BE2C (cell line): ENCODE data around the gene FKBP5.

Source experiments
- DNase-seq: peaks from one replicate; pipeline ENCODE4 v3.0.0-alpha.2; 2020
- H3K27me3 ChIP-seq: fragments of 250-450 bp; sonication (Bioruptor Pico); 2 replicates; pipeline ENCODE4 v1.5.1; 2020; ENCODE audit warnings: mild to moderate bottlenecking
- H3K36me3 ChIP-seq: fragments of 250-450 bp; sonication (Bioruptor Pico); 2 replicates; pipeline ENCODE4 v1.5.1; 2020; ENCODE audit warnings: mild to moderate bottlenecking
- H3K4me1 ChIP-seq: fragments of 250-450 bp; sonication (Bioruptor Pico); 2 replicates; pipeline ENCODE4 v1.5.1; 2020
- H3K4me3 ChIP-seq: 2 replicates; pipeline ENCODE4 v1.5.1; 2011; ENCODE audit warnings: low read depth, low read length
- H3K9me3 ChIP-seq: fragments of 250-450 bp; sonication (Bioruptor Pico); 2 replicates; pipeline ENCODE4 v1.5.1; 2020
- CTCF ChIP-seq: IDR thresholded peaks from 2 replicates; pipeline ENCODE4 v1.5.1; 2012; ENCODE audit warnings: mild to moderate bottlenecking, low read depth, low read length

The FKBP5 gene

GRCh38 chr6:35679399-35679798 is 9.3 kb downstream of the FKBP5 start:
- Histone ChIP-seq H3K36me3 (peaks cover 13% of the 10 kb centered on the region), H3K4me3 (no peak overlapping the region), H3K9me3 (no peaks in the 10 kb centered on the region), H3K4me1 (peaks cover 10% of the 10 kb centered on the region), H3K27me3 (no peaks in the 10 kb centered on the region)
- TF ChIP-seq CTCF: no peak
- no peak for DNase-seq

GRCh38 chr6:35678814-35679213 is 9.9 kb downstream of the FKBP5 start:
- no peak for DNase-seq
- no peak for TF ChIP-seq CTCF
- Histone ChIP-seq H3K4me3 (no peak overlapping the region), H3K27me3 (no peaks in the 10 kb centered on the region), H3K4me1 (peaks cover 10% of the 10 kb centered on the region), H3K36me3 (peaks cover 11% of the 10 kb centered on the region), H3K9me3 (no peaks in the 10 kb centered on the region)

- H3K4me1 ChIP-seq: peaks cover 10% of the 10 kb centered on the region
- H3K27me3 ChIP-seq: no peaks in the 10 kb centered on the region
- DNase-seq: no peak
- no peak overlapping the region for H3K4me3 ChIP-seq
- no peak for TF ChIP-seq CTCF
- no peaks in the 10 kb centered on the region for H3K9me3 ChIP-seq
- peaks cover 11% of the 10 kb centered on the region for H3K36me3 ChIP-seq
These were observed 10.6 kb downstream of the FKBP5 start for GRCh38 chr6:35678021-35678654.

GRCh38 chr6:35677456-35677855 is 11.3 kb downstream of the FKBP5 start:
- DNase-seq: no peak
- no peaks in the 10 kb centered on the region for H3K27me3 ChIP-seq
- no peaks in the 10 kb centered on the region for H3K9me3 ChIP-seq
- H3K36me3 ChIP-seq: peaks cover 11% of the 10 kb centered on the region
- H3K4me3 ChIP-seq: no peak overlapping the region
- peaks cover 10% of the 10 kb centered on the region for H3K4me1 ChIP-seq
- no peak for TF ChIP-seq CTCF

GRCh38 chr6:35675871-35676459 is 12.8 kb downstream of the FKBP5 start:
- no peaks in the 10 kb centered on the region for H3K27me3 ChIP-seq
- no peak overlapping the region for H3K4me3 ChIP-seq
- peaks cover 10% of the 10 kb centered on the region for H3K4me1 ChIP-seq

More at GRCh38 chr6:35675871-35676459, 12.8 kb downstream of the FKBP5 start:
- TF ChIP-seq CTCF: no peak
- Histone ChIP-seq H3K36me3 (peaks cover 11% of the 10 kb centered on the region), H3K9me3 (no peaks in the 10 kb centered on the region)
- no peak for DNase-seq
